H9 (cell line): ENCODE results near the gene LSM11. TPM values are rescaled to one million over a fixed set of nuclear protein-coding genes. Genes with fewer than 3 reads are reported as not detected.

Source experiments
- DNase-seq: peaks from one replicate; pipeline ENCODE4 v3.0.0-alpha.2; 2017
- H2AFZ ChIP-seq: one replicate; pipeline ENCODE4 v1.6.1; 2013; ENCODE audit warnings: mild to moderate bottlenecking, low read length, control low read depth, moderate library complexity
- H2AK5ac ChIP-seq: 2 replicates; pipeline ENCODE4 v1.6.1; 2013; ENCODE audit warnings: low read length, control low read depth, mixed read lengths; ENCODE audit not compliant: insufficient read length
- H2BK120ac ChIP-seq: one replicate; pipeline ENCODE4 v1.6.1; 2013; ENCODE audit warnings: low read depth, mild to moderate bottlenecking, low read length, control low read depth, inconsistent platforms; ENCODE audit not compliant: poor library complexity, severe bottlenecking
- H2BK12ac ChIP-seq: 2 replicates; pipeline ENCODE4 v1.6.1; 2013; ENCODE audit warnings: low read length, control low read depth, mixed read lengths, low read depth; ENCODE audit not compliant: insufficient read length
- H2BK15ac ChIP-seq: 2 replicates; pipeline ENCODE4 v1.6.1; 2013; ENCODE audit warnings: low read depth, low read length, control low read depth
- H2BK20ac ChIP-seq: one replicate; pipeline ENCODE4 v1.6.1; 2013; ENCODE audit warnings: low read depth, mild to moderate bottlenecking, low read length, control low read depth, inconsistent platforms; ENCODE audit not compliant: poor library complexity, severe bottlenecking
- H2BK5ac ChIP-seq: 2 replicates; pipeline ENCODE4 v1.6.1; 2013; ENCODE audit warnings: low read length, control low read depth, mixed read lengths; ENCODE audit not compliant: insufficient read length
- H3K14ac ChIP-seq: 2 replicates; pipeline ENCODE4 v1.6.1; 2013; ENCODE audit warnings: low read length, control low read depth; ENCODE audit not compliant: insufficient read depth
- H3K18ac ChIP-seq: 2 replicates; pipeline ENCODE4 v1.6.1; 2013; ENCODE audit warnings: low read depth, mild to moderate bottlenecking, mixed read lengths, low read length, control low read depth; ENCODE audit not compliant: insufficient read length
- H3K23ac ChIP-seq: 2 replicates; pipeline ENCODE4 v1.6.1; 2013; ENCODE audit warnings: low read length, control low read depth, mixed read lengths, low read depth; ENCODE audit not compliant: insufficient read length
- H3K23me2 ChIP-seq: 2 replicates; pipeline ENCODE4 v1.6.1; 2013; ENCODE audit warnings: low read depth, mild to moderate bottlenecking, mixed read lengths, low read length, control low read depth; ENCODE audit not compliant: insufficient read length, poor library complexity, severe bottlenecking
- H3K27ac ChIP-seq: 2 replicates; pipeline ENCODE4 v1.5.1; 2013; ENCODE audit warnings: low read length, control low read depth, mixed read lengths, low read depth; ENCODE audit not compliant: insufficient read length
- H3K27me3 ChIP-seq: 2 replicates; pipeline ENCODE4 v1.6.1; 2013; ENCODE audit warnings: low read length, control low read depth, inconsistent platforms; ENCODE audit not compliant: insufficient read depth
- H3K4ac ChIP-seq: 2 replicates; pipeline ENCODE4 v1.6.1; 2013; ENCODE audit warnings: low read depth, mild to moderate bottlenecking, control low read depth, inconsistent platforms, low read length, moderate library complexity
- H3K4me1 ChIP-seq: 2 replicates; pipeline ENCODE4 v1.6.1; 2013; ENCODE audit warnings: low read length, control low read depth, inconsistent platforms; ENCODE audit not compliant: insufficient read depth
- H3K4me2 ChIP-seq: 2 replicates; pipeline ENCODE4 v1.6.1; 2013; ENCODE audit warnings: low read length, control low read depth, mixed read lengths; ENCODE audit not compliant: insufficient read length, insufficient read depth
- H3K56ac ChIP-seq: 2 replicates; pipeline ENCODE4 v1.6.1; 2013; ENCODE audit warnings: low read depth, mild to moderate bottlenecking, mixed read lengths, low read length, control low read depth; ENCODE audit not compliant: insufficient read length
- H3K79me1 ChIP-seq: 2 replicates; pipeline ENCODE4 v1.6.1; 2013; ENCODE audit warnings: low read depth, mild to moderate bottlenecking, moderate library complexity, low read length, control low read depth, inconsistent platforms; ENCODE audit not compliant: insufficient read depth, poor library complexity, severe bottlenecking
- H3K79me2 ChIP-seq: 2 replicates; pipeline ENCODE4 v1.6.1; 2013; ENCODE audit warnings: low read length, control low read depth, inconsistent platforms; ENCODE audit not compliant: insufficient read depth
- H3K9ac ChIP-seq: 2 replicates; pipeline ENCODE4 v1.6.1; 2013; ENCODE audit warnings: low read length, control low read depth, mixed read lengths; ENCODE audit not compliant: insufficient read length; ENCODE audit errors: extremely low read depth
- H3K9me3 ChIP-seq: one replicate; pipeline ENCODE4 v1.6.1; 2013; ENCODE audit warnings: low read depth, low read length, inconsistent platforms; ENCODE audit not compliant: control insufficient read depth
- H3T11ph ChIP-seq: one replicate; pipeline ENCODE4 v1.6.1; 2013; ENCODE audit warnings: mild to moderate bottlenecking, low read length, control low read depth, inconsistent platforms
- H4K20me1 ChIP-seq: one replicate; pipeline ENCODE4 v1.6.1; 2013; ENCODE audit not compliant: control insufficient read depth, insufficient read length, insufficient read depth
- H4K5ac ChIP-seq: 2 replicates; pipeline ENCODE4 v1.6.1; 2013; ENCODE audit warnings: low read depth, mild to moderate bottlenecking, mixed read lengths, low read length, control low read depth; ENCODE audit not compliant: insufficient read length
- H4K8ac ChIP-seq: replicated peaks from 2 replicates; pipeline ENCODE4 v1.6.1; 2013; ENCODE audit warnings: low read length, control low read depth, mixed read lengths, low read depth; ENCODE audit not compliant: insufficient read length
- H4K91ac ChIP-seq: 2 replicates; pipeline ENCODE4 v1.6.1; 2013; ENCODE audit warnings: low read depth, mild to moderate bottlenecking, moderate library complexity, mixed read lengths, low read length, control low read depth; ENCODE audit not compliant: insufficient read length
- H3K27ac Mint-ChIP-seq, 3 experiments: 2 replicates in 2 of 3; 3 replicates in 1 of 3; pipeline ENCODE4 v1.8.0; 2020 to 2021; ENCODE audit warnings: mixed read lengths in 3 of 3, mild to moderate bottlenecking in 1 of 3, moderate library complexity in 1 of 3
- H3K27me3 Mint-ChIP-seq: 2 replicates; pipeline ENCODE4 v1.8.0; 2021; ENCODE audit warnings: low read depth, mild to moderate bottlenecking, moderate library complexity, mixed read lengths
- H3K36me3 Mint-ChIP-seq, 3 experiments: 2 replicates in 2 of 3; 3 replicates in 1 of 3; pipeline ENCODE4 v1.8.0; 2020 to 2021; ENCODE audit warnings: low read depth in 3 of 3, mixed read lengths in 3 of 3; ENCODE audit not compliant: insufficient read depth in 1 of 3
- H3K4me1 Mint-ChIP-seq, 2 experiments: 2 replicates each; pipeline ENCODE4 v1.8.0; 2020; ENCODE audit warnings: mixed read lengths in 2 of 2
- H3K4me3 Mint-ChIP-seq, 2 experiments: 2 replicates in 1 of 2; 3 replicates in 1 of 2; pipeline ENCODE4 v1.8.0; 2020 to 2021; ENCODE audit warnings: mild to moderate bottlenecking in 2 of 2, mixed read lengths in 2 of 2, moderate library complexity in 1 of 2
- H3K9me3 Mint-ChIP-seq, 2 experiments: 2 replicates in 1 of 2; 3 replicates in 1 of 2; pipeline ENCODE4 v1.8.0; 2020; ENCODE audit warnings: mild to moderate bottlenecking in 2 of 2, mixed read lengths in 2 of 2, moderate library complexity in 1 of 2
- WGBS: extraction: QIAGEN DNeasy Blood & Tissue Kit; methylation state at CpG from one replicate; pipeline ENCODE4 v1.1.7; 2013; ENCODE audit warnings: missing lambda C conversion rate, low lambda C conversion rate, mixed read lengths; ENCODE audit not compliant: insufficient read length; ENCODE audit errors: extremely low coverage; 5-methylcytosine and 5-hydroxymethylcytosine counted together
- total RNA-seq: library from RNA; stranded (reverse); gene quantifications from 2 replicates; pipeline ENCODE4 v1.2.1, GENCODE V29; 2021
- TF ChIP-seq, protein P1 (sequence below): fragments of 200-600 bp; sonication (generic); conservative IDR thresholded peaks from 3 replicates; pipeline ENCODE4 v1.8.0; 2021; ENCODE audit warnings: antibody characterized with exemption, mild to moderate bottlenecking

The LSM11 gene
- total RNA-seq, 1 experiment from 2014 or later, result 4.7 TPM

DNA sequence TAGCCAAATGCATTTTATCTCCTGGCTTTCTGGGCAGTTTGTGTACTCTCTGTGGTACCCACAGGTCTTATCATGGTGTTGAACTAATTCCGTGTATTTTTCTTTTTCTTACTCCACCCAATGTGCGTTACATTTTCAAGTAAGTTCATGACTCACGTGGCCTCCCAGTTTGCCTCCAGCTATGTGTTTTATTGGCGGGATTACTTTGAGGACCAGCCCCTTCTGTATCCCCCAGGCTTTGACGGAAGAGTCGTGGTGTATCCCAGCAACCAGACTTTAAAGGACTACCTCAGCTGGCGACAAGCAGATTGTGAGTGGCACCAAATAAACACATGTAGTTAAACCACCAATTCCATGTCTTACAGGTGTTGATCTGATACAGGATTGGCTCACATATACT, 9.1 kb upstream of the LSM11 start:
- H3K23ac ChIP-seq, result no peak overlapping the region
- no peak overlapping the region for H3K27ac ChIP-seq
- TF ChIP-seq, protein P1, sequence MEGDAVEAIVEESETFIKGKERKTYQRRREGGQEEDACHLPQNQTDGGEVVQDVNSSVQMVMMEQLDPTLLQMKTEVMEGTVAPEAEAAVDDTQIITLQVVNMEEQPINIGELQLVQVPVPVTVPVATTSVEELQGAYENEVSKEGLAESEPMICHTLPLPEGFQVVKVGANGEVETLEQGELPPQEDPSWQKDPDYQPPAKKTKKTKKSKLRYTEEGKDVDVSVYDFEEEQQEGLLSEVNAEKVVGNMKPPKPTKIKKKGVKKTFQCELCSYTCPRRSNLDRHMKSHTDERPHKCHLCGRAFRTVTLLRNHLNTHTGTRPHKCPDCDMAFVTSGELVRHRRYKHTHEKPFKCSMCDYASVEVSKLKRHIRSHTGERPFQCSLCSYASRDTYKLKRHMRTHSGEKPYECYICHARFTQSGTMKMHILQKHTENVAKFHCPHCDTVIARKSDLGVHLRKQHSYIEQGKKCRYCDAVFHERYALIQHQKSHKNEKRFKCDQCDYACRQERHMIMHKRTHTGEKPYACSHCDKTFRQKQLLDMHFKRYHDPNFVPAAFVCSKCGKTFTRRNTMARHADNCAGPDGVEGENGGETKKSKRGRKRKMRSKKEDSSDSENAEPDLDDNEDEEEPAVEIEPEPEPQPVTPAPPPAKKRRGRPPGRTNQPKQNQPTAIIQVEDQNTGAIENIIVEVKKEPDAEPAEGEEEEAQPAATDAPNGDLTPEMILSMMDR, result no peak
- H3K14ac ChIP-seq, result no peak overlapping the region
- H3K56ac ChIP-seq, result no peak overlapping the region
- no peak overlapping the region for H2BK20ac ChIP-seq
- no peaks in the 10 kb centered on the region for H3K27me3 Mint-ChIP-seq
- H2BK12ac ChIP-seq, result no peak overlapping the region
- H3K9ac ChIP-seq, result no peak overlapping the region
- H3T11ph ChIP-seq, result no peak overlapping the region
- no peak overlapping the region for H4K5ac ChIP-seq
- no peak overlapping the region for H4K8ac ChIP-seq
- H2BK15ac ChIP-seq, result no peak overlapping the region
- no peak overlapping the region for H2BK5ac ChIP-seq
- H3K79me2 ChIP-seq, result no peaks in the 10 kb centered on the region; the same call in 1 of the 2 replicates
- no peak overlapping the region for H2AK5ac ChIP-seq
- H4K91ac ChIP-seq, result no peak overlapping the region
- H3K9me3 Mint-ChIP-seq, result peaks cover 0 to 7% of the 10 kb centered on the region in 2 experiments; a peak in 3 of 5 replicates
- no peaks in the 10 kb centered on the region for H3K27me3 ChIP-seq
- no peak overlapping the region for H3K18ac ChIP-seq
- no peak overlapping the region for H3K4me2 ChIP-seq
- no peak overlapping the region for H2AFZ ChIP-seq
- no peaks in the 10 kb centered on the region for H3K23me2 ChIP-seq
- DNase-seq, result no peak
- H3K4me3 Mint-ChIP-seq, result no peak overlapping the region
- no peaks in the 10 kb centered on the region for H3K4me1 ChIP-seq
- no peak overlapping the region for H3K4ac ChIP-seq
- H3K4me1 Mint-ChIP-seq, result peaks cover 2 to 12% of the 10 kb centered on the region in 2 experiments
- no peak overlapping the region for H3K27ac Mint-ChIP-seq
- H4K20me1 ChIP-seq, result no peaks in the 10 kb centered on the region
- WGBS, result no CpG with 5 or more reads among the region's 7 CpGs
- no peak overlapping the region for H2BK120ac ChIP-seq
- H3K36me3 Mint-ChIP-seq, result peaks cover 25 to 49% (median 40%) of the 10 kb centered on the region in 3 experiments
- H3K79me1 ChIP-seq, result no peaks in the 10 kb centered on the region
- H3K9me3 ChIP-seq, result no peaks in the 10 kb centered on the region
